GM12872 (cell line): ENCODE measurements around the gene PLXNA4.

Experiments
- TF ChIP-seq, protein P1 (sequence below): IDR thresholded peaks from 3 replicates; pipeline ENCODE4 v1.5.1; 2011; ENCODE audit warnings: low read depth, mild to moderate bottlenecking, low read length, moderate library complexity; ENCODE audit not compliant: insufficient read depth

Gene PLXNA4

GRCh38 chr7:132180481-132180880, 395.8 kb downstream of the PLXNA4 start:
- TF ChIP-seq, protein P1, sequence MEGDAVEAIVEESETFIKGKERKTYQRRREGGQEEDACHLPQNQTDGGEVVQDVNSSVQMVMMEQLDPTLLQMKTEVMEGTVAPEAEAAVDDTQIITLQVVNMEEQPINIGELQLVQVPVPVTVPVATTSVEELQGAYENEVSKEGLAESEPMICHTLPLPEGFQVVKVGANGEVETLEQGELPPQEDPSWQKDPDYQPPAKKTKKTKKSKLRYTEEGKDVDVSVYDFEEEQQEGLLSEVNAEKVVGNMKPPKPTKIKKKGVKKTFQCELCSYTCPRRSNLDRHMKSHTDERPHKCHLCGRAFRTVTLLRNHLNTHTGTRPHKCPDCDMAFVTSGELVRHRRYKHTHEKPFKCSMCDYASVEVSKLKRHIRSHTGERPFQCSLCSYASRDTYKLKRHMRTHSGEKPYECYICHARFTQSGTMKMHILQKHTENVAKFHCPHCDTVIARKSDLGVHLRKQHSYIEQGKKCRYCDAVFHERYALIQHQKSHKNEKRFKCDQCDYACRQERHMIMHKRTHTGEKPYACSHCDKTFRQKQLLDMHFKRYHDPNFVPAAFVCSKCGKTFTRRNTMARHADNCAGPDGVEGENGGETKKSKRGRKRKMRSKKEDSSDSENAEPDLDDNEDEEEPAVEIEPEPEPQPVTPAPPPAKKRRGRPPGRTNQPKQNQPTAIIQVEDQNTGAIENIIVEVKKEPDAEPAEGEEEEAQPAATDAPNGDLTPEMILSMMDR: no peak

GRCh38 chr7:132179681-132180080, 396.6 kb downstream of the PLXNA4 start:
- TF ChIP-seq, protein P1: no peak

DNA sequence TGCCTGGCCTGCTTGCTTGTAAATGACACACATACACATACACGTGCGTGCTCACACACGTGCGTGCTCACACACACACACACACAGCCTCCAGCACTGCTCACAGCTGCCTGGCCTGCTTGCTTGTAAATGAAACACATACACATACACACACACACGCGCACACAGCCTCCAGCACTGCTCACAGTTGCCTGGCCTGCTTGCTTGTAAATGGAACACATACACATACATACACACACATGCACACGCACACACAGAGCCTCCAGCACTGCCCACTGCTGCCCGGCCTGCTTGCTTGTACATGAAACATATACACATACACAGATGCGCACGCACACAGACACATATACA, 397.2 kb downstream of the PLXNA4 start:
- TF ChIP-seq, protein P1: no peak

- TF ChIP-seq, protein P1: no peak
These were observed 398.4 kb downstream of the PLXNA4 start for GRCh38 chr7:132177708-132178401.

GRCh38 chr7:132176719-132177118, 399.6 kb downstream of the PLXNA4 start:
- TF ChIP-seq, protein P1: no peak

GRCh38 chr7:132171130-132171576, 405.1 kb downstream of the PLXNA4 start:
- TF ChIP-seq, protein P1: no peak

DNA sequence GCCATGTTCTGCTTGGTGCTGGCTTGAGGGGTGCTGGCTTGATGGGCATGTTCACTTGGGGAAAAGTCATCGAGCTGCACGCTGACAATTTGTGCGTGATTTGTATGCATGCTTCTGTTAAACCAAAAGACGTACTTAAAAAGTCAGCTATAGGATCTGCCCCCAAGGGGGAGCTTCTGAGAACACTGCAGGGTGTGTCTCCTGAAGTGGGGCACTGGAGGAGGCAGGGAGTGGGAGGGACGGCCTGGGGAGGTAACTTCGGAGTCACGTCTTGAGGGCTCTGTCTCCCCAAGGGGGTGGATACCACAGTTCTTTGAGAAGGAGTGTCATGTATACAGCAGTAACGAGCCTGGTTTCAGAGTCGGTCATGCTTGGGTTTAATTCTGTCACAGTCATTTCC, 406.5 kb downstream of the PLXNA4 start:
- TF ChIP-seq, protein P1: no peak
